K562 treated with DMSO at 1 percent for 48 hours (cell line): ENCODE results near the gene TXNDC8. TPM values are rescaled to one million over a fixed set of nuclear protein-coding genes. Genes with fewer than 3 reads are reported as not detected.

Experiments used
- total RNA-seq: library from RNA; unstranded; fragments of 300-600 nt; gene quantifications from 2 replicates; pipeline ENCODE4 v1.2.3, GENCODE V29; 2022; ENCODE audit warnings: low replicate concordance; ENCODE audit errors: extremely low read depth

TXNDC8 gene
- total RNA-seq, result not detected in 2 replicates

GRCh38 chr9:110337727-110338126 lies at the start of gene TXNDC8:
Gene TXNDC8, minus strand, starts transcription at chr9:110337863.

GRCh38 chr9:110256380-110257096 lies 81.1 kb downstream of the TXNDC8 start, which contains the start of gene TXN:
Gene TXN, minus strand, starts transcription at chr9:110256507. Its CDS starts 72 bp downstream, at chr9:110256435.

Other genes with a start within 250 kb of the TXNDC8 start
- gene C9orf152, start 129.7 kb downstream of the TXNDC8 start, total RNA-seq, result not detected in 2 replicates
- not detected in 2 replicates for gene TXN, start 81.4 kb downstream of the TXNDC8 start, total RNA-seq
- gene SVEP1, start 241.9 kb upstream of the TXNDC8 start, total RNA-seq, result not detected in 2 replicates